Measurements from ENCODE around the gene MTMR3. TPM values are rescaled to one million over a fixed set of nuclear protein-coding genes. Genes with fewer than 3 reads are reported as not detected.

Gene MTMR3
- total RNA-seq, 2 experiments from 2014 or later, result 17.6 to 22.2 TPM

DNA sequence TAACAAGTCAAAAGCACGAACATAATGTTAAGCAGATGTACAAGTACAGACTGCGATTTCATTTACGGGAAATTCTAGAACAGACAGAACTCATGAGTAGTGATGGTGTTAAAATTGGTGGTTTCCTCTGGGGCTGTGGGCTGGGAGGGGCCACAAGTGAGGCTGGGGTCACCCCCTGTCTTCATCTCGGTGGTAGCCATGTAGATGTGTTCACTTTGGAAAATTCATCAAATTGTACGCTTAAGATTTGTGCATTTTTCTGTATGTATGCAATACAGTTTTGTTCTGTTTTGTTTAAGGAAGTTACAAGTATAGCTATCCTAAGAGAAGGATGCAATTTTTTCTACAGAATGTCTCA is 44.4 kb upstream of the MTMR3 start:
- no TSS peak for BruUV-seq (replicated peaks)
- no peaks in the 10 kb centered on the region for H3K9me3 ChIP-seq (ENCODE audit: low read length)
- intact Hi-C loops (cut with micrococcal nuclease; ENCODE audit: unreplicated experiment), result loop anchor here (2.0 to 10.0 kb wide), 3 partner anchors 44 to 166 kb away; partner anchors contain the start of genes MTMR3, UQCR10 and ZMAT5
- peaks cover 13% of the 10 kb centered on the region; the same call in 1 of the 2 replicates for H3K79me2 ChIP-seq (ENCODE audit: insufficient read depth, low read depth, low read length)
- TF ChIP-seq CTCF (conservative IDR thresholded peaks at IDR 0.05; ENCODE audit: low read length) (no peak), EZH2phosphoT487 (IDR thresholded peaks at IDR 0.05; ENCODE audit: borderline replicate concordance, low read depth, low read length) (no peak)
- H3K4me2 ChIP-seq (ENCODE audit: low read length), result peak overlapping the region; percentile 71
- peak overlapping the region; percentile 96 for H2AFZ ChIP-seq (ENCODE audit: low read length)
- H3K36me3 ChIP-seq (ENCODE audit: insufficient read depth, low read length), result peaks cover 7% of the 10 kb centered on the region; the same call in 1 of the 2 replicates
- peak overlapping the region; percentile 14 for H3K27ac ChIP-seq (ENCODE audit: low read depth, low read length, poor library complexity, severe bottlenecking)
- no peak for DNase-seq (ENCODE audit: low spot score)
- peaks cover 19% of the 10 kb centered on the region for H3K4me1 ChIP-seq (ENCODE audit: insufficient read depth, low read length, poor library complexity, severe bottlenecking)
- POLR2A ChIA-PET, result interaction anchor here (0.7 kb wide), 1 partner anchor 60 kb away, joined by 3 read pairs; no protein-coding TSS in a partner anchor
- H3K9me2 ChIP-seq (ENCODE audit: insufficient read depth, low read length), result no peaks in the 10 kb centered on the region
- no peaks in the 10 kb centered on the region for H4K20me1 ChIP-seq (ENCODE audit: insufficient read depth, low read length)
- CTCF ChIA-PET (ENCODE audit: unreplicated experiment), result no interaction called here
- H3K4me3 ChIP-seq (ENCODE audit: low read depth, low read length, poor library complexity, severe bottlenecking), result peak overlapping the region; percentile 99

DNA sequence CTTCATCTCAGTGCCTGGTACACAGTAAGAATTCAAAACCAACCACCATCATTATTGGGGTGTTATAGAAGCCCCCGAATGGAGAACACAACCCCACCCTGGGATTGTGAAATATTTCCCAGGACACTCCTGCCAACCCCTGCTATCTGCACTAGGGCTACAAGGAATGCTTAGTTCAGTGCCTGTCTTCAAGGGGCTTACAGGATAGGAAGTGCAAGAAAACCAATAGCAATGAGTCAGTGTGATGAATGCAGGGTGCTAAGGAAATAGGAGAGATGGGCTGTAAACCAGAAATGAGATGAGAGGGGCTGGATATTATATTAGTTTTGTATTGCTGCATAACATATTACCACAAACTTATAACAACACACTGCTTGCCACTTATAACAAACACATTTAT is 43.9 kb upstream of the MTMR3 start:
- Histone ChIP-seq H3K9me2 (ENCODE audit: insufficient read depth, low read length) (no peaks in the 10 kb centered on the region), H3K27ac (ENCODE audit: low read depth, low read length, poor library complexity, severe bottlenecking) (no peak overlapping the region), H3K4me3 (ENCODE audit: low read depth, low read length, poor library complexity, severe bottlenecking) (no peak overlapping the region), H3K4me2 (ENCODE audit: low read length) (peak overlapping the region; percentile 71), H2AFZ (ENCODE audit: low read length) (peak overlapping the region; percentile 96), H4K20me1 (ENCODE audit: insufficient read depth, low read length) (no peaks in the 10 kb centered on the region), H3K36me3 (ENCODE audit: insufficient read depth, low read length) (peaks cover 5% of the 10 kb centered on the region; the same call in 1 of the 2 replicates), H3K79me2 (ENCODE audit: insufficient read depth, low read depth, low read length) (peaks cover 13% of the 10 kb centered on the region; the same call in 1 of the 2 replicates), H3K9me3 (ENCODE audit: low read length) (no peaks in the 10 kb centered on the region), H3K4me1 (ENCODE audit: insufficient read depth, low read length, poor library complexity, severe bottlenecking) (peaks cover 19% of the 10 kb centered on the region)
- ChIA-PET CTCF (ENCODE audit: unreplicated experiment) (no interaction called here), POLR2A (interaction anchor here (0.7 kb wide), 1 partner anchor 60 kb away, joined by 3 read pairs; no protein-coding TSS in a partner anchor)
- intact Hi-C loops (cut with micrococcal nuclease; ENCODE audit: unreplicated experiment), result loop anchor here (2.0 to 10.0 kb wide), 3 partner anchors 44 to 166 kb away; partner anchors contain the start of genes MTMR3, UQCR10 and ZMAT5
- BruUV-seq (replicated peaks), result no TSS peak
- TF ChIP-seq EZH2phosphoT487 (IDR thresholded peaks at IDR 0.05; ENCODE audit: borderline replicate concordance, low read depth, low read length), result no peak
- TF ChIP-seq CTCF (conservative IDR thresholded peaks at IDR 0.05; ENCODE audit: low read length), result no peak
- no peak for DNase-seq (ENCODE audit: low spot score)

GRCh38 chr22:29840498-29840897 is 42.5 kb upstream of the MTMR3 start:
- Histone ChIP-seq H4K20me1 (ENCODE audit: insufficient read depth, low read length) (no peaks in the 10 kb centered on the region), H3K4me2 (ENCODE audit: low read length) (no peak overlapping the region), H3K9me2 (ENCODE audit: insufficient read depth, low read length) (no peaks in the 10 kb centered on the region), H3K4me1 (ENCODE audit: insufficient read depth, low read length, poor library complexity, severe bottlenecking) (peaks cover 19% of the 10 kb centered on the region), H3K4me3 (ENCODE audit: low read depth, low read length, poor library complexity, severe bottlenecking) (no peak overlapping the region), H3K9me3 (ENCODE audit: low read length) (no peaks in the 10 kb centered on the region), H3K79me2 (ENCODE audit: insufficient read depth, low read depth, low read length) (peaks cover 13% of the 10 kb centered on the region; the same call in 1 of the 2 replicates), H3K36me3 (ENCODE audit: insufficient read depth, low read length) (no peaks in the 10 kb centered on the region), H2AFZ (ENCODE audit: low read length) (no peak overlapping the region), H3K27ac (ENCODE audit: low read depth, low read length, poor library complexity, severe bottlenecking) (no peak overlapping the region)
- ChIA-PET CTCF (ENCODE audit: unreplicated experiment) (no interaction called here), POLR2A (no interaction called here)
- DNase-seq (ENCODE audit: low spot score), result no peak
- TF ChIP-seq EZH2phosphoT487 (IDR thresholded peaks at IDR 0.05; ENCODE audit: borderline replicate concordance, low read depth, low read length) (no peak), CTCF (conservative IDR thresholded peaks at IDR 0.05; ENCODE audit: low read length) (no peak)
- intact Hi-C loops (cut with micrococcal nuclease; ENCODE audit: unreplicated experiment), result no loop called here
- no TSS peak for BruUV-seq (replicated peaks)

Data from OCI-LY7 (cell line).